HG03521 (cell line): ENCODE measurements around the gene BACH2.
"Not testable (repeated sequence)": the region's sequence is repeated elsewhere in the genome, so short reads cannot be mapped to it uniquely, and the experiment has no call there.

Source experiments
- ATAC-seq: cut with Tn5 transposase; IDR thresholded peaks from one replicate; pipeline ENCODE4 v1.9.1; 2021; ENCODE audit warnings: mild to moderate bottlenecking, moderate library complexity; ENCODE audit not compliant: unreplicated experiment

BACH2 gene

GRCh38 chr6:90044833-90045381, 251.7 kb downstream of the BACH2 start:
- ATAC-seq = no peak

GRCh38 chr6:90044182-90044832, 252.3 kb downstream of the BACH2 start:
- no peak for ATAC-seq

GRCh38 chr6:90040931-90041330, 255.7 kb downstream of the BACH2 start:
- no peak for ATAC-seq

- ATAC-seq = no peak
Observed at GRCh38 chr6:90039911-90040310, 256.7 kb downstream of the BACH2 start.

- ATAC-seq = no peak
Observed at GRCh38 chr6:90038961-90039653, 257.5 kb downstream of the BACH2 start.

- no peak for ATAC-seq
Observed at GRCh38 chr6:90036963-90037362, 259.7 kb downstream of the BACH2 start.

GRCh38 chr6:90035047-90035723, 261.5 kb downstream of the BACH2 start:
- no peak for ATAC-seq

- ATAC-seq = no peak
Observed at GRCh38 chr6:90033746-90034271, 262.8 kb downstream of the BACH2 start.

- not testable (repeated sequence) for ATAC-seq
Observed at GRCh38 chr6:90032489-90033212, 264.0 kb downstream of the BACH2 start.

- ATAC-seq = no peak
Observed at GRCh38 chr6:90028995-90029635, 267.5 kb downstream of the BACH2 start.

GRCh38 chr6:90028066-90028778, 268.4 kb downstream of the BACH2 start:
- no peak for ATAC-seq

GRCh38 chr6:90026216-90026615, 270.4 kb downstream of the BACH2 start:
- ATAC-seq = no peak

GRCh38 chr6:90025523-90026061, 271.1 kb downstream of the BACH2 start:
- ATAC-seq = no peak

- ATAC-seq = no peak
Observed at GRCh38 chr6:90024633-90025032, 272.0 kb downstream of the BACH2 start.

- ATAC-seq = no peak
Observed at GRCh38 chr6:90021711-90022110, 274.9 kb downstream of the BACH2 start.

GRCh38 chr6:90020746-90021145, 275.9 kb downstream of the BACH2 start:
- no peak for ATAC-seq

GRCh38 chr6:90019216-90019615, 277.4 kb downstream of the BACH2 start:
- no peak for ATAC-seq

GRCh38 chr6:90015883-90016282, 280.8 kb downstream of the BACH2 start:
- ATAC-seq = no peak

GRCh38 chr6:90008908-90009501, 287.6 kb downstream of the BACH2 start:
- ATAC-seq = no peak
